Activated naive CD8-positive, alpha-beta T cell treated with anti-CD3 and anti-CD28 coated beads, Interleukin-2, amount 10 ng/mL, durations not matched to agents 7 days and 5 days (primary cell): ENCODE results near the gene ADAMTS6. TPM values are rescaled to one million over a fixed set of nuclear protein-coding genes. Genes with fewer than 3 reads are reported as not detected.
"Not testable (repeated sequence)": the region's sequence is repeated elsewhere in the genome, so short reads cannot be mapped to it uniquely, and the experiment has no call there.

ENCODE experiments used
- ATAC-seq: fragments of 150-1000 bp; cut with Tn5 transposase; one replicate; pipeline ENCODE4 v1.10.0; 2021; ENCODE audit warnings: low read depth, moderate library complexity
- POLR2A ChIA-PET: fragments of 350-600 bp; sonication (Branson Sonifier 250); formaldehyde crosslinking; loops from one replicate; lab custom pipeline; 2021; ENCODE audit warnings: antibody characterized with exemption; lab: Charles Lee
- DNase-seq: peaks from one replicate; pipeline ENCODE4 v3.0.0; 2021
- H3K27ac Mint-ChIP-seq: one replicate; pipeline ENCODE4 v1.8.0; 2022; ENCODE audit warnings: mild to moderate bottlenecking, mixed read lengths
- H3K27me3 Mint-ChIP-seq: one replicate; pipeline ENCODE4 v1.8.0; 2022; ENCODE audit warnings: mild to moderate bottlenecking, moderate library complexity, mixed read lengths
- H3K36me3 Mint-ChIP-seq: one replicate; pipeline ENCODE4 v1.8.0; 2021; ENCODE audit warnings: mild to moderate bottlenecking, mixed read lengths
- H3K4me1 Mint-ChIP-seq: one replicate; pipeline ENCODE4 v1.8.0; 2021; ENCODE audit warnings: mixed read lengths
- H3K4me3 Mint-ChIP-seq: one replicate; pipeline ENCODE4 v1.8.0; 2022; ENCODE audit warnings: mild to moderate bottlenecking, moderate library complexity, mixed read lengths
- H3K9me3 Mint-ChIP-seq: one replicate; pipeline ENCODE4 v1.8.0; 2021; ENCODE audit warnings: mixed read lengths
- total RNA-seq, 2 experiments: library from RNA; stranded (reverse); gene quantifications; one replicate each; pipeline ENCODE4 v1.2.3, GENCODE V29; 2021

Gene ADAMTS6
- total RNA-seq, 2 experiments from 2014 or later: 3.7 to 4.3 TPM

- Mint-ChIP-seq H3K27me3 (no peaks in the 10 kb centered on the region), H3K36me3 (no peaks in the 10 kb centered on the region), H3K9me3 (no peaks in the 10 kb centered on the region), H3K27ac (no peak overlapping the region), H3K4me3 (no peak overlapping the region), H3K4me1 (no peaks in the 10 kb centered on the region)
- no peak for ATAC-seq
- POLR2A ChIA-PET: no interaction called here
- DNase-seq: no peak
Observed at GRCh38 chr5:65327582-65327981, 154.1 kb downstream of the ADAMTS6 start.

- no peaks in the 10 kb centered on the region for H3K4me1 Mint-ChIP-seq
- no peaks in the 10 kb centered on the region for H3K9me3 Mint-ChIP-seq
- POLR2A ChIA-PET: no interaction called here
- no peak for DNase-seq
- H3K27ac Mint-ChIP-seq: no peak overlapping the region
- ATAC-seq: no peak
- no peak overlapping the region for H3K4me3 Mint-ChIP-seq
- no peaks in the 10 kb centered on the region for H3K27me3 Mint-ChIP-seq
- H3K36me3 Mint-ChIP-seq: no peaks in the 10 kb centered on the region
Observed at GRCh38 chr5:65326922-65327321, 154.8 kb downstream of the ADAMTS6 start.

- H3K27me3 Mint-ChIP-seq: no peaks in the 10 kb centered on the region
- H3K9me3 Mint-ChIP-seq: peaks cover 4% of the 10 kb centered on the region
- POLR2A ChIA-PET: no interaction called here
- no peak for ATAC-seq
- H3K4me3 Mint-ChIP-seq: no peak overlapping the region
- H3K27ac Mint-ChIP-seq: no peak overlapping the region
- no peaks in the 10 kb centered on the region for H3K4me1 Mint-ChIP-seq
- no peaks in the 10 kb centered on the region for H3K36me3 Mint-ChIP-seq
- DNase-seq: no peak
Observed at GRCh38 chr5:65324226-65324625, 157.5 kb downstream of the ADAMTS6 start.

- H3K4me3 Mint-ChIP-seq, ATAC-seq, DNase-seq, H3K4me1 Mint-ChIP-seq, POLR2A ChIA-PET, H3K36me3 Mint-ChIP-seq, H3K27ac Mint-ChIP-seq, H3K27me3 Mint-ChIP-seq, H3K9me3 Mint-ChIP-seq: not testable (repeated sequence)
Observed at GRCh38 chr5:65320704-65321103, 161.0 kb downstream of the ADAMTS6 start.

GRCh38 chr5:65320250-65320649 lies 161.5 kb downstream of the ADAMTS6 start:
- no peak for ATAC-seq
- no peak overlapping the region for H3K27ac Mint-ChIP-seq
- H3K4me3 Mint-ChIP-seq: no peak overlapping the region
- H3K27me3 Mint-ChIP-seq: no peaks in the 10 kb centered on the region
- POLR2A ChIA-PET: interaction anchor here (0.7 kb wide), 1 partner anchor 103 kb away, joined by 4 read pairs; no protein-coding TSS in a partner anchor
- H3K9me3 Mint-ChIP-seq: peaks cover 5% of the 10 kb centered on the region
- H3K36me3 Mint-ChIP-seq: peaks cover 3% of the 10 kb centered on the region
- H3K4me1 Mint-ChIP-seq: no peaks in the 10 kb centered on the region
- DNase-seq: no peak

GRCh38 chr5:65307931-65308330 lies 173.8 kb downstream of the ADAMTS6 start:
- H3K27ac Mint-ChIP-seq: no peak overlapping the region
- H3K27me3 Mint-ChIP-seq: peaks cover 2% of the 10 kb centered on the region
- no peak for DNase-seq
- ATAC-seq: no peak
- H3K4me1 Mint-ChIP-seq: no peaks in the 10 kb centered on the region
- POLR2A ChIA-PET: no interaction called here
- H3K4me3 Mint-ChIP-seq: no peak overlapping the region
- no peaks in the 10 kb centered on the region for H3K9me3 Mint-ChIP-seq
- H3K36me3 Mint-ChIP-seq: no peaks in the 10 kb centered on the region

GRCh38 chr5:65307088-65307487 lies 174.6 kb downstream of the ADAMTS6 start:
- H3K27ac Mint-ChIP-seq: no peak overlapping the region
- no peaks in the 10 kb centered on the region for H3K9me3 Mint-ChIP-seq
- no peaks in the 10 kb centered on the region for H3K4me1 Mint-ChIP-seq
- POLR2A ChIA-PET: no interaction called here
- ATAC-seq (no peak), DNase-seq (no peak)
- no peak overlapping the region for H3K4me3 Mint-ChIP-seq
- H3K27me3 Mint-ChIP-seq: peaks cover 2% of the 10 kb centered on the region
- H3K36me3 Mint-ChIP-seq: no peaks in the 10 kb centered on the region

- no peak for ATAC-seq
- Mint-ChIP-seq H3K36me3 (no peaks in the 10 kb centered on the region), H3K4me1 (no peaks in the 10 kb centered on the region), H3K27ac (no peak overlapping the region), H3K4me3 (no peak overlapping the region), H3K9me3 (no peaks in the 10 kb centered on the region), H3K27me3 (peaks cover 2% of the 10 kb centered on the region)
- POLR2A ChIA-PET: no interaction called here
- no peak for DNase-seq
Observed at GRCh38 chr5:65305913-65306312, 175.8 kb downstream of the ADAMTS6 start.

GRCh38 chr5:65299861-65300260 lies 181.9 kb downstream of the ADAMTS6 start:
- no peak for DNase-seq

GRCh38 chr5:65296067-65296466 lies 185.7 kb downstream of the ADAMTS6 start:
- Mint-ChIP-seq H3K36me3 (no peaks in the 10 kb centered on the region), H3K9me3 (no peaks in the 10 kb centered on the region), H3K4me3 (no peak overlapping the region), H3K27me3 (no peaks in the 10 kb centered on the region), H3K27ac (no peak overlapping the region), H3K4me1 (no peaks in the 10 kb centered on the region)
- no peak for ATAC-seq
- POLR2A ChIA-PET: no interaction called here
- no peak for DNase-seq

More at GRCh38 chr5:65299861-65300260, 181.9 kb downstream of the ADAMTS6 start:
- H3K27me3 Mint-ChIP-seq: no peaks in the 10 kb centered on the region
- no peaks in the 10 kb centered on the region for H3K36me3 Mint-ChIP-seq
- no peak overlapping the region for H3K4me3 Mint-ChIP-seq
- H3K27ac Mint-ChIP-seq: no peak overlapping the region
- ATAC-seq: no peak
- no peaks in the 10 kb centered on the region for H3K4me1 Mint-ChIP-seq
- POLR2A ChIA-PET: no interaction called here
- no peaks in the 10 kb centered on the region for H3K9me3 Mint-ChIP-seq

- POLR2A ChIA-PET: no interaction called here
- Mint-ChIP-seq H3K4me1 (no peaks in the 10 kb centered on the region), H3K9me3 (no peaks in the 10 kb centered on the region), H3K27me3 (no peaks in the 10 kb centered on the region), H3K27ac (no peak overlapping the region), H3K4me3 (no peak overlapping the region), H3K36me3 (no peaks in the 10 kb centered on the region)
- ATAC-seq (no peak), DNase-seq (no peak)
Observed at GRCh38 chr5:65292196-65292595, 189.5 kb downstream of the ADAMTS6 start.

- POLR2A ChIA-PET: no interaction called here
- ATAC-seq (no peak), DNase-seq (no peak)
- H3K27ac Mint-ChIP-seq: no peak overlapping the region
- no peak overlapping the region for H3K4me3 Mint-ChIP-seq
- no peaks in the 10 kb centered on the region for H3K27me3 Mint-ChIP-seq
- no peaks in the 10 kb centered on the region for H3K36me3 Mint-ChIP-seq
- H3K4me1 Mint-ChIP-seq: no peaks in the 10 kb centered on the region
- no peaks in the 10 kb centered on the region for H3K9me3 Mint-ChIP-seq
Observed at GRCh38 chr5:65290677-65291076, 191.0 kb downstream of the ADAMTS6 start.

- no peak for DNase-seq
- H3K4me3 Mint-ChIP-seq: no peak overlapping the region
- POLR2A ChIA-PET: no interaction called here
- H3K9me3 Mint-ChIP-seq: no peaks in the 10 kb centered on the region
- H3K4me1 Mint-ChIP-seq: no peaks in the 10 kb centered on the region
- no peak overlapping the region for H3K27ac Mint-ChIP-seq
- ATAC-seq: no peak
- no peaks in the 10 kb centered on the region for H3K27me3 Mint-ChIP-seq
- H3K36me3 Mint-ChIP-seq: no peaks in the 10 kb centered on the region
Observed at GRCh38 chr5:65288657-65289056, 193.1 kb downstream of the ADAMTS6 start.

GRCh38 chr5:65279603-65280002 lies 202.1 kb downstream of the ADAMTS6 start:
- no peaks in the 10 kb centered on the region for H3K36me3 Mint-ChIP-seq
- no peak overlapping the region for H3K27ac Mint-ChIP-seq

More at GRCh38 chr5:65279603-65280002, 202.1 kb downstream of the ADAMTS6 start:
- H3K4me3 Mint-ChIP-seq: no peak overlapping the region
- peaks cover 3% of the 10 kb centered on the region for H3K27me3 Mint-ChIP-seq
- DNase-seq: no peak
- ATAC-seq: no peak
- no peaks in the 10 kb centered on the region for H3K9me3 Mint-ChIP-seq
- no peaks in the 10 kb centered on the region for H3K4me1 Mint-ChIP-seq
- POLR2A ChIA-PET: no interaction called here
